Epidermal melanocyte (primary cell): ENCODE results near the gene OCEL1.
A peak's percentile ranks its signal among the peaks of the same experiment; 100 is the strongest.

Experiments used
- DNase-seq: peaks from one replicate; pipeline ENCODE4 v3.0.0; 2011; ENCODE audit warnings: low spot score; ENCODE audit not compliant: insufficient read length

Gene OCEL1

DNA sequence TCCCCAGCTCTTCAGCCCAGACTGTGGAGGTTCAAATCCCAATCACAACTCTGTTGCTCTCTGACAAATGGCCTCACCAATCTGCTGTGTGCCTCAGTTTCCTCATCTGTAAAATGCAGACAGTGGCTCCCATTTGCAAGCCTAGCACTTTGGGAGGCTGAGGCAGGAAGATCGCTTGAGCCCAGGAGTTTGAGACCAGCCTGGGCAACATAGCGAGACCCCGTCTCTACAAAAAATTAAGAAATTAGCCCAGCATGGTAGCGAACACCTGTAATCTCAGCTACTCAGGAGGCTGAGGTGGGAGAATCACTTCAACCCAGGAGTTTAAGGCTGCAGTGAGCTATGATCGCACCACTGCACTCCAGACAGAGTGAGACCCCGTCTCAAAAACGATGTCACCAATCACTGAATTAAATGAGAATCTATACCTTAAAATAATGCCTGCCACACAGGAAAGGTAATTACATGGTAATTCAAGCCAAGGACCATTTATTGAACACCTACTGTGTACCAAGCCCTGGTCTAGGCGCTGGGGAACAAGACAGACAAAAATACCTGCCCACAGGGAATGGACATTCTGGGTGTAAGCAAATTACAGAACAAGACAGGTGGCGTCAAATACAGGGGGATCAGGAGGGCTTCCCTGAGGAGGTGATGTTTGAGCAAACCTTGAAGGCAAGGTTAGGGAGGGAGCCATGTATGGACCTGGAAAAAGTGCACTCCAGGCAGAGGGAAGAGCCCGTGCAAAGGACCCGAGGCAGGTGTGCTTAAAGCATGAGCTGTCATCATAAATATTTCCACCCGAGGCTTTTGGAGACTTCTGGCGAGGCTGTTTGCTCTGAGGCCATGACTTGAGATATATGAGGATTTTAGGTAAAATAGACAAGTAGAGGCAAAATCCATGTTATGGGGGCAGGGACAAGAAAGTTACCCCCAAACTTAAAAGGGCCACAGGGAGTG lies 12.0 kb downstream of the OCEL1 start:
- DNase-seq = no peak

DNA sequence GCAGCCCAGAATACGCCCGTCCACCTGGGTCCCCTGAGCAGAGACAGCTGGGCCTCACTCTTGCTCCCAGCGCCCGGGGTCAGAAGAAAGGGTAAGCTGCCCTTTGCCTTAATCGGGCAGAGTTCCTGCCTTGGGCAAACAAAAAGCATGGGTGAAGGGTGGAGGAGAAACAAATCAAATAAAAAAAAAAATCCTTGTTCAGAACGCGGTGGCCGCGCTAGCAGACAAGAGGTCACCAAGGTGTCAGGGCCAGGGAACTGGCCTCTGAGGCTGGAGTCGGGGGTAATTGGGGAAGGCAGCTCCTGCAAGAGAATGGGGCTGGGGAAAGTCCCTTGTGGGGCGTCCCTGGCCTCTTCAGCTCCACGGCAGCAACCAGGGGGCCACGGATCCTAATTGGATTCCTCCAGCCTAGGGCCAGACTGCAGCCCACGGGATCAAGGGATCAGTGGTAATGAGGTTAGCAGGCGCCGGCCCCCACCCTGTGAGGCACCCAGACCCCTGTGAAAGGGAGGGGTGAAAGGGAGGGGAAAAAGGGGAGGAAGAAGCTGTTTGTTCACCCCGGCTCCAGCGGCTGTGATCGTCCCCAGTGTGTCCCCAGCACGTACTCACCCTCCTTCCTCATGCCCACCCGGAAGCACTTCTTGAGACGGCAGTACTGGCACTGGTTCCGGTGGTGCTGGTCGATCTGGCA lies 14.2 kb downstream of the OCEL1 start:
- no peak for DNase-seq

DNA sequence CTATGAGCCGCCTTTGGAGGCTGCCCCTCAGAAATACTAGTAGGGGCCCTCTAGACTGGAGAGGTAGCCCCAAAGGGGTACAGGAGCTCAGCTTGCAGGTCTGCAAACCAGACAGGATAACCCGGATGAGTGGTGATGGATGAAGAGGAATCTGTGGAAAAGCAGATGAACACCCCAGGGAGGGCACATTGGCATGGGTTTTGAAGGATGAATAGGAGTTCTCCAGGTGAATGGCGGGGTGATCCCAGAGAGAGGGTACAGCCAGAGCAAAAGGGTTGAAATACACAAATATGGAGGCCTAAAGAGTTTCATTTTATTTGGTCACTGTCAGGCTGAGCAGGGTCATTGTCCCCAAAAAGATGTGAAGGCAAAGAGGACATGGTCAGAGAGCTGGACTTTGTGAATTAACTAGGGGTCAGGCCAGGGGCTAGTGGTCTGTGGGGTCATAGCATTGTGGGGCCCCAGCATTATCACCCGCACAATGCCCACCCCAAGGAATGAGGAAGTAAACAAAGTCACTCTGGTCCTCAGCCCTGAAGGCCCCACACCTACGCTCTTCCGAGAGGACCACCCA lies 14.9 kb downstream of the OCEL1 start:
- no peak for DNase-seq

DNA sequence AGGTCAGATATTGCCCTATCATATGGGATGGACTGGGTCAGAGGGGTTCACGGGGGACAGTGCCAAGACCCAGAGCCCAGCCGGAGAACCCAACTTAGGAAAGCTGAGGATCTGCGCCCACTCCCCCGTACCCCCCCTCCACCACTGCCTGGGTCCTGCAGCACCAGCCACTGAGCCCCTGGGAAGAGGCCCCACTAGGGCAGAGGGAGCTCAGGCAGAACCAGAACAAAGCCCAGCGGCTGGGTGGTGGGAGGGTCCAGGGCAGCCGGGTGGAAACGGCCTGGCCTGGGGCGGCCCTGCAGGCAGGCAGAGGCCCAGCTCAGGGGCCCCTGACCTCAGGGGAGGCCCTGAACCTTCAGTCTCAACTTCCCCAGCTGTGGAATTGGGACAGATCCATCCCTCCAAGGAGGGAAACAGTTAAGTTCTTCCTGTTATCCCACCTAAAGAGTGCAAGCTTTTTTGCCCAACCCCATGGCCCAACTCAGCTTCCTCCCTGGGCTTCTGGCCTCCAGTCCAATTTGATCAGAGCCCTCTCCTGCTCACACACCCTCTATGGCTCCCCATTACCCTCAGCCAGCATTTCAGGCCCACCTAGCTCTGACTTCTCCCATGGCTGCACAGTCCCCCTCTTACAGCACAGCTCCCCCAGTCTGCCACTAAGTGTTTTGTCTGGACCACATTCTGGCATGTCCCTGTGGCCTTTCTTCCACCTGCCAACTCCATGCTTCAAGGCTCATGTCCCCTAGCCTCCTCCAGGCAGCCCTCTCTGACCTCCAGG lies 16.6 kb downstream of the OCEL1 start:
- no peak for DNase-seq

DNA sequence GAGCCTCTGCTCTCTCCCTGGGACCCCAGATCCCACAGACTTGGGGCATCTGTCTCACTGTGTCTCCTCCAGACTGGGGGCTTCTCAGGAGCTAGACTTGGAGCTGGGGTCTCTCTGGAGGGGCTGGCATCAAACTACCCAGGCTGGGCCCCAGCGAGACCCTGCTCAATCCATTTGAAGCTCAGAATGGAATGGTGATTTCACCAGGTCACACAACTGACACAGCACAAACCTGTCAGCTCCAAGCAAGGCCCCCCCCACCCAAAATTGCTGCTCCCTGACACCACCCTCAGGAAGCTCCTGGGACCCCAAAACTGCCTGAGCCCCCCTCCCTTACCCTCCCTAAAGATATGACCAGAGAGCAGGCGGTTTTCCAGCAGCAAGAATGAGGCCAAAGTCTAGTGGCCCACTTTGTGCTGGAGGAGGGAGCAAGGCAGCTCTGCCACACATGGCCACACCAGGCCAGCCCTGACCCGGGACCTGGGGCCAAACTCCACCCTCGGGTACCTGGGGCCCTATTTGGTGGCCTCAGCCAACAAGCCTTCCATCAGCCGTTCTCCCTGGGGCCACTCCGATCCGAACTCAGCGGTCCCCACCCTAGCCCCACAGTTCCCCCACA lies 17.3 kb downstream of the OCEL1 start:
- no peak for DNase-seq

DNA sequence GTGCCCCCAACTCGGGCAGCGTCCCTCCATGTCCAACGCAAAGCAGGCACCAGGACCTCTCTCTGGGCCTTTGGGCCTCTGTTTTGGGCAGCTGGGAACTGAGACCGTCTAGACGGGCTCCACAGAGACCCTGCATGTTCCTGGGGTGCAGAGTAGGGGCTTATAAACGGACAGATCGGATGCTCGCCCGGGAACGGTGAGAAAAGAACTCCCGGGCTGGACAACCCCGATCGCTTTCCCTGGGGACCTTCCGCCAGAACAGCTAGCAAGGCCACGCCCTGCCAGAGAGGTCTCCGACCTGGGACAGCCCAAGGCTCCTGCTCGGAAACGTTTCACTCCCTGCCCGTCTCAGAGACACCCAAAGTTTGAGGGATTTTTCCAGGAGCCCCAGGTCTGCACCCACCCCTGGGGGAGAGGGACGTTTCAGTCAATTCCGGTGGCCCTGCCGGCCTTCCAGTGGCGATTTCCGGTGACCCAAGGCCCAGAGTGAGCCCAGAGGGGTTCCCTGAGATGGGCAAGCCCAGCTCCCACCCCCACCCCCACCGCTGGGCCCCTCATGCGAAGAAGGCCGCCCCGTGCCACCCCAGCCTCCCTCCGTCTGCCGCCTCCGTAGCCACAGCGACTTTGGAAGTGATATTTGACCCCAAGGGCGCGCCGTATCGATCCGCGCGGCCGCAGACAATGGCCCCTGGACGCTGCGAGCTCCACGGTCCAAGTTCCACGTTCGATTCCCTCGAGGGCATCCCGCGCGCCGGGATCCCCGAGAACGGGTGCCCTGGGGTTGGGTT lies 18.0 kb downstream of the OCEL1 start:
- DNase-seq = peak; percentile 51

DNA sequence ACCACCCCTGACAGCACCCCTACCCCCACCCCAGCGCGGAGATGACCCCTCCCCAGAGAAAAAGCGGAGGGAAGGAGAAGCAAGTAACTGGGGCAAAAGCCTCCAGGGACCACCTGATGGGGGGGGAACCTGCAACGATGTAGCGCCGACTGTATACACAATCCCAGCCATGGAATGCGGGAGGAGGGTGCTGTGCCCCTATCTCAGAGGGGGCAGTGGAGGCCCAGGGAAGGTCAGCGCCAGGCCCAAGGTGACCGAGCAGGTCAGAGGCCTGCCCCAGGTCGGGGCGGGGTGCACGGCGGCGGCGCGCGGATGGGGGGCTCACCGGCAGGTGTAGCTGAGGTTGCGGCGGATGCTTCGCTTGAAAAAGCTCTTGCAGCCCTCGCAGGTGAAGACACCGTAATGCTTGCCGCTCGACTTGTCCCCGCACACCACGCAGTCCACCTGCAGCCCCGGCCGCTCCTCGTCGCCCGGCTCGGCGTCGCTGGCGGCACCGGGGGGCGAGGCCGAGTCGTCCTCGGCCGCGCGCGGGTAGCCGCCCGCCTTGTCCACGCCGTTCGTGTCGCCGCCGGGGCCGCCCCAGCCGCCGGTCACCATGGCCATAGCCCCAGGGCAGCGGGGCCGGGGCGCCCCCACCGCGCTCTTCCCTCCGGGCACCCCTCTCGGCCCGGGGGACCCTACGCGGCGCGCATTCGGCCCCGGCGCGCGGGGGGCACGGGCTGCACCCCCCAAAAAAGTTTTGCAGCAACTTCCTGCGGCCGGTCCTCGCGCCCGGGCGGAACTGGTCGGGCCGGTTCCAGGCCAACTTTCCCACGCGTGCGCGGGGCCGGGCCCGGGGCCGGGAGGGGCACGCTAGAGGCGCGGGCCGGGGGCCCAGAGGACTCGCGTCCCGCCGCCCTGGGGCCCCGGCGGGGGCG lies 18.9 kb downstream of the OCEL1 start:
- no peak for DNase-seq

DNA sequence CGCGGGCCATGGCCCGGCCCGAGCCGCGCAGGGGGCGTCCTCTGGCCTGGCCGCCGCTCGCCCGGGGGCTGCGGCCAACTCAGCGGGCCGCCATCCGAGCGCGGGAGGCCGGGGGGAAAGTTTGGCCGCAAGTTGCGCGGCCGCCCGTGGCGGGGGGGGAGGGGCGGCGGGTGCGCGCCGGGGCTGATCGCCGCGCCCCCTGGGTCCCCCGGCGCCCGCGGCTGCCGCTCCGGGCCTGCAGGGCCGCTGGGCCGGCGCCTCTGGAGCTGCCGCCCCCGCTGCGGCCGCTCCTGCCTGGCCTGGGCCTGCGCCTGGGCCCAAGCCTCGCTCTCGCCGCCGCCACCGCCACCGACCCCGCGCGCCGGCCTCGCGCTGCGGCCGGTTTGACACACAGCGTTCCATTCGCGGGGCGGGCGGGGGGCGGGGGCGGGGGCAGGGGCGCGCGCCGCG lies 19.5 kb downstream of the OCEL1 start, which contains the start of gene NR2F6:
Gene NR2F6 (minus strand): TSS at position 385 of the 450 bp plus-strand sequence. CDS start 699 bp downstream, outside the sequence.
- DNase-seq = no peak

DNA sequence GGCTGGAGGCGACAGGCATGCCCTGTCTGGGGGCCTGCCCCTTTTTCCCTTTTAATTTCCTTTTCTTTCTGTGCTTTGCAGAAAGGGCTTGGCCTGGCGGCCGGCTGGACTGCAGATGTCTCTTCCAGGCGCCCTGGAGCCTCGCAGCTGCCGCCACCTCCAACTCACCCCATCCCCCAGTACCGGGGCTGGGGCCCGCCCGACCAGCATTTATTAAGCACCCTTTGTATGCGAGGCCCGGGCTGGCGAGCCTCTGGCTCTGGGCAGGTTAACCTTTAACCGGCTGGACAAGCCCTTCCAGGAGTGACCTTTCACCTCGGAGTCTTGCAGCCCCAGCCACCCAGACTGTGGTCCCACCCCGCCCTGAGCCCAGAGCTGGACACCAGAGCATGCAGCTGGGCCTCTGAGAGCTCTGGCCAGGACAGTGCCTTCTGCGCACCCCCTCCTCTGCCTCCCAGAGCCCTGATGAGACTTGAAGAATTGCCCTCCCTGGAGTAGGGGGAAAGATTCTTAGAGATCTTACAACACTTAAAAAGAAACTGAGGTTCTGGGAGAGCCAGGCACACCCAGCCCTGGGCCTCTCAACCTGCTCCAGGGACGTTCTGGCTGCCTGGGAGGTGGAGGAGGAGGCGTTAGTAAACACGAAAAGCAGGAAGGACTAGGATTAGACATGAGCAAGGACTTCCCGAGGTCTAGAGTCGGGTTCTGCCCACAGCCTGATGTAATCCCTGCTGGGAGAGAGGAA lies 20.8 kb downstream of the OCEL1 start:
- no peak for DNase-seq

DNA sequence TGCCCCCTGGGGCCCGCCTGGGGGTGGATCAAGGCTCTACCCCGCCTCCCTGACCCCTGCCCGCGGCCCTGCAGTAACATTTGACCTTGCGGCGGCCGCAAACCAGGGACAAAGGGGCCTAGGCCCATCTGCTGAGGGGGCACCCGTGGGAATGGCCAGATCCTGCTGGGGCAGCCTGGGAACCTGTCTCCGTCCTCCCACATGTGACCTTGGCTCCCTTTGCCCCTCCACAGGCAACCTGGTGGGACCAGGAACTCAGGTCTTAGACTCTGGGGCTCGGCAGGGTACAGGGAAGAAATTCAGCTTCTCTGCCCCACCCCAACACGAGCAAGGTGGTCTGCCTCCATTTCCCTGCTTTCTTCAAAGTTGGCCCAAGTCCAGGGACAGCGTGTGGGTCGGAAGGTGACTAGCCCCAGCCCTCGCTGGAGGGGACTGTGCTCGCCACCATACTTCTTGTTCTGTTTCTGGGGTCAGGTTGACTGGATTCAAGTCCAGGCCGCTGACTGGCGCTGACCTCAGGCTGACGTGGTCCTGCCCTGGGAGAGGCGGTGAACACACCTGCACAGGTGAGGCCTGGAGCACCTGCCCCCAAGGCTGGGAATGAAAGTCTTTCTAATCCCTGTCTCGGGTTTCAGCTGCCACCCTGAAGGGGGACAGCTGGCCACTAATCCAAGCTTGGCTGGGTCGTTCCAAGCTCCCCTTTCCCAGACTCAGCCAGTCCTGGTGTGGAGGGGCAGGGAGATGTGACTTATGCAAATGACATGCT lies 22.2 kb downstream of the OCEL1 start:
- DNase-seq = no peak

DNA sequence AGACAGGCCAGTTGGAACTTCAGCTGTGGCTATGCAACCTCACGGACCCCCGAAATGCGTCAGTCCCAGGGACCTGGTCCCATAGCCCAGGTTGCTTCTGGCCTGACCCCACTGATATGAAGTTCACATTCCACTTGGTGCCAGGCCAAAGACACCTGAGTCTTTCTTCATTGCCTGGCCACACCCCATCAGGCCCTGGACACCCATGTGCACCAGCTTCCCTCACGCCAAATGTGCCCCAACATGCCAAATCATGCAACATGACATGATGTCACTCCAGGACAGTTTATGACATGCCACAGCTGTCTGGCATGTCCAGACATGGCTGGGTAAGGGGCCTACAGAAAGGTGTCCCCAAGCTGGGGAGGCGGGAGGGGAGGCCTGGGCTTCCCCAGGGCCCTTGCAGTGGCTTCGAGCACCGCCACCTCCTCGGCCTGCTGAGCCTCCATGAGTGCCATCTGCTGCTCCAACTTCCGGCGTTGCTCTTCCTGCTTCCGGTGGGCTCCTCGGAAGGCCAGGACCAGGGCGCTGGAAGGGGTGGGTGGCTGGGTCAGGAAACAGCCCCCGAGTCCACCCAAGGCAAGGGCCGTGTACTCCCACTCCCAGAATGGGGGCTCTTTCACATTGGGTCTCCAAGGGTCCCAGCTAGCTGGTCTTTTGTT lies 24.0 kb downstream of the OCEL1 start:
- no peak for DNase-seq

DNA sequence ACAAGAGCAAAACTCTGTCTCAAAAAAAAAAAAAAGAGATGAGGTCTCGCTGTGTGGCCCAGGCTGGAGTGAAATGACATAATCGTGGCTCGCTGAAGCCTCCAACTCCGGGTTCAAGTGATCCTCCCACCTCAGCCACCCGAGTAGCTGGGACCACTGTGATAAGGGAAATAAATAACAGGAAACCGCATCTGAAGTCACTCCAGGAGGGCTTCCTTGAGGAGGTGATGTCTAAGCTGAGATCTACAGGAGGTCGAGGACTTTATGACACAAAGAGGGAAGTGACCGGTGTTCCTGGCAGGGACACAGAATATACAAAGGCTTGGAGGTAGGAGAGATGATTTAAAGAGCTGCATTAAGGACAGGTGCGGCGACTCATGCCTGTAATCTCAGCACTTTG lies 28.6 kb downstream of the OCEL1 start:
- DNase-seq = no peak

DNA sequence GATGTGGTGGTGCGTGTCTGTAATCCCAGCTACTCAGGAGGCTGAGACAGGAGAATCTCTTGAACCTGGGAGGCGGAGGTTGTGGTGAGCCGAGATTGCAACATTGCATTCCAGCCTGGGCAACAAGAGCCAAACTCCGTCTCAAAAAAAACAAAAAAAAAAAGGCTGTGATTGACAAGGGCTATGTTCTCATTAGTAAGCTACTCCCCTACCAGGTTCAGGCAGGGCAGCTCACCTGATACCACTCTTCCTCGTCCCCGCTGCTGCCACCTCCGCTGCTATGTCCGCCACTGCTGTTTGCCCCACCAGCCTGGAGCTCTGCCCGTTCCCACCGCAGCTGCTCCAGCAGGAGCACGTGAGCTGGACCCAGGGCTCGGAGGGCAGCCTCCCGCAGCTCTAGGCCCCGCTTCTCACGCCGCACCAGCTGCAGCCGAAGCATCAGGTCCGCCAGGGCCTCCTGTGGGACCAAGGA lies 29.2 kb downstream of the OCEL1 start:
- no peak for DNase-seq

DNA sequence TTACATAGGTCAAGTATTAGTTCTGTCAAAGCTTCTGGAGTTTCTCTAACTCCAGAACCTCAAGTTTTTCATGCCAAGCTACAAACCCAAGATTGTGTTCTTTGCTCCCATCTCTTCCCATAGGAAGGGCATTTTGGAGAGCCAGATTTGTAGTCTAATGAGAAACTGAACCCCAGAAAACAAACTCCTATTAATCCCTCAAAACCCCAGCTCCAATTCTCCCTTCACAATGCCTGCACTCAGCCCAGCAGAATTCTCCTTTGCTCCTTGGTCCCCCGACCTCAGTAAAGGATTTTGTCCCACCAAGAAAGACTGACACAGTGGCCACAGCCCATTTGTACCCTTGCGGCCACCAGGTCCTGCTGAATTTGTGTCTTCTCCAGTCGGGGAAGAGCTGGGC lies 30.1 kb downstream of the OCEL1 start:
- no peak for DNase-seq

DNA sequence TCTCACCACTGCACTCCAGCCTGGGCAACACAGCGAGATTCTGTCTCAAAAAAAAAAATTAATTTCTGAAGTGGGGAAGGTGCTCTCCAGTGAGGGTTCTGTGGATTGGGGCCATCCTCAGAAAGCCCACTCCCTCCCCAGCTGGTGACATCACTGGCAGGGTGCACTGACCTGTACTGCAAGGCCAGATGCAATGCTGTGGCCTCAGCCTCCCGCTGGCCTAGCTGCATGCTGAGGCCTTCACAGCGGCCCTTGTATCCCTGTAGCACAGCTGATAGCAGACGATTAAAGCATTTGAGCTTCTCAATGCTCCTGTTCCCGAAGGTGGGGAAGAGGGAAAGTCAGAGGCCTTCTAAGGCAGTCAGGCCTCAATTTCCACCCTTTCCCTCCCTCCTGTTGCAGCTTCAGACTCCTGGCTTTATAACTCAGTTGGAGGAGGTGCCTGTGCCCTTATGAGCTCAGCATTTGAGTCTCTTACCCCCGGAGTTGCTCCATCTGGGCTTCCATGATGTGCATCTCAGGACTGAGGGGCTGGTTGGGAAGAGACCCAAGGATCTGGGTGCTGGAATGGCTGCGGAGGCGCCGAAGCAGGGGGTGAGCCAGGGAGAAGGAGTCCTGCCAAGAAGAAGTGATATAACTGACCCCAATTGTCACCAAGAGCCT lies 33.2 kb downstream of the OCEL1 start:
- no peak for DNase-seq

DNA sequence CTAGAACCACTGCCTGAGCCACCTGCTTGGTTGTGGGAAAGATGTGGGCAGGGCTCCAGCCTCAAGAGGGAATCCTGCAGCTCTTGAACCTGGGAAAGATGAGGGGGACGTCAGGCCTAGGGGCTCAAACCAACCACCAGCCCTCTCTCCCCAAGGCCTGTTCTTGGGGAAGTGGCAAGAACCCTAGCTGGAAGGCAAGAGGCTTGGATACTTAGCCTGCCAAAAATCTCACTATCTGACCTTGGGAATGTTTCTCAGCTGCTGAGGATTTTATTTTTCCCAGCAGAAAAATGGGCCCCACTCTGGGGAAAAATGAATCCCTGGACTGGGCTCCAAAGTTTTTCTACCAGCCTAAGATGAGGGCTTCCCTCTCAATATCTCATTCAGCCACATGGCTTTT lies 33.9 kb downstream of the OCEL1 start:
- no peak for DNase-seq
